HepG2 (cell line): ENCODE results near the gene AKR1C2.

ENCODE experiments used
- CEBPZ ChIP-seq: IDR thresholded peaks from 2 replicates; pipeline ENCODE4 v1.6.1; 2012; ENCODE audit warnings: low read length, improper control_type of control experiment
- POLR2AphosphoS5 ChIP-seq: IDR thresholded peaks from 2 replicates; pipeline ENCODE4 v1.6.1; 2012; ENCODE audit warnings: low read depth, low read length
- ZNF251 ChIP-seq: sonication (generic); formaldehyde crosslinking; IDR thresholded peaks from 2 replicates; pipeline ENCODE4 v1.9.0; 2021; ENCODE audit warnings: mild to moderate bottlenecking, missing genetic modification reagents
- ZSCAN20 ChIP-seq: sonication (generic); formaldehyde crosslinking; IDR thresholded peaks from 2 replicates; pipeline ENCODE4 v1.4.0; 2020; ENCODE audit warnings: missing genetic modification reagents, mild to moderate bottlenecking, borderline replicate concordance

- TF ChIP-seq ZSCAN20 (CRISPR knock-in tag) (no peak), ZNF251 (no peak), POLR2AphosphoS5 (peak; percentile 54; the same call in 1 of the 2 replicates), CEBPZ (no peak)
Observed at GRCh38 chr10:4947039-4947634, 56.5 kb downstream of the AKR1C2 start.
